IPS-18a (cell line): ENCODE results near the gene METTL26.

Experiments used
- H3K27ac ChIP-seq: one replicate; pipeline ENCODE4 v1.5.1; 2013; ENCODE audit warnings: low read length
- H3K27me3 ChIP-seq: one replicate; pipeline ENCODE4 v1.6.1; 2013; ENCODE audit warnings: mild to moderate bottlenecking, low read length; ENCODE audit not compliant: control insufficient read depth, insufficient read depth
- H3K36me3 ChIP-seq: one replicate; pipeline ENCODE4 v1.6.1; 2013; ENCODE audit warnings: low read depth, low read length; ENCODE audit not compliant: control insufficient read depth
- H3K4me1 ChIP-seq: one replicate; pipeline ENCODE4 v1.6.1; 2013; ENCODE audit warnings: low read depth, low read length; ENCODE audit not compliant: control insufficient read depth
- H3K4me3 ChIP-seq: one replicate; pipeline ENCODE4 v1.5.1; 2013; ENCODE audit warnings: low read length
- H3K9ac ChIP-seq: one replicate; pipeline ENCODE4 v1.6.1; 2013; ENCODE audit warnings: mild to moderate bottlenecking, low read length, moderate library complexity
- H3K9me3 ChIP-seq: one replicate; pipeline ENCODE4 v1.6.1; 2013; ENCODE audit warnings: low read depth, low read length; ENCODE audit not compliant: control insufficient read depth

The METTL26 gene

GRCh38 chr16:586047-586644, 50.0 kb downstream of the METTL26 start:
- no peak overlapping the region for H3K9ac ChIP-seq
- H3K27me3 ChIP-seq: peaks cover 35% of the 10 kb centered on the region
- peaks cover 11% of the 10 kb centered on the region for H3K4me1 ChIP-seq
- H3K4me3 ChIP-seq: no peak overlapping the region
- no peaks in the 10 kb centered on the region for H3K9me3 ChIP-seq
- no peak overlapping the region for H3K27ac ChIP-seq
- no peaks in the 10 kb centered on the region for H3K36me3 ChIP-seq

GRCh38 chr16:585351-585750, 50.8 kb downstream of the METTL26 start:
- H3K4me3 ChIP-seq: no peak overlapping the region
- peaks cover 27% of the 10 kb centered on the region for H3K27me3 ChIP-seq
- H3K9me3 ChIP-seq: no peaks in the 10 kb centered on the region
- H3K9ac ChIP-seq: no peak overlapping the region
- peaks cover 11% of the 10 kb centered on the region for H3K4me1 ChIP-seq
- no peaks in the 10 kb centered on the region for H3K36me3 ChIP-seq
- H3K27ac ChIP-seq: no peak overlapping the region
